GM13976 (cell line): ENCODE data around the gene HSD17B13.
"Not testable (repeated sequence)": the region's sequence is repeated elsewhere in the genome, so short reads cannot be mapped to it uniquely, and the experiment has no call there.

ENCODE experiments used
- DNase-seq: peaks from one replicate; pipeline ENCODE4 v3.0.0; 2012; ENCODE audit warnings: low spot score
- CTCF ChIP-seq: IDR thresholded peaks from 2 replicates; pipeline ENCODE4 v1.5.1; 2012; ENCODE audit warnings: borderline replicate concordance, mild to moderate bottlenecking; ENCODE audit not compliant: insufficient read depth; ENCODE audit errors: extremely low read depth, missing control alignments, control extremely low read depth
- in situ Hi-C: fragments of 300-500 bp; cut with MboI; formaldehyde crosslinking; loops from one replicate; pipeline ENCODE4 v1.12.0; 2022; ENCODE audit warnings: low sequenced_read_pairs, mixed read lengths, inconsistent platforms; ENCODE audit not compliant: unreplicated experiment

Gene HSD17B13

GRCh38 chr4:87309625-87310024, 13.1 kb downstream of the HSD17B13 start:
- DNase-seq: no peak
- in situ Hi-C loops: no loop called here
- TF ChIP-seq CTCF: no peak

- in situ Hi-C loops: no loop called here
- no peak for DNase-seq
- TF ChIP-seq CTCF: no peak
Measured at GRCh38 chr4:87306056-87306455, 16.6 kb downstream of the HSD17B13 start.

GRCh38 chr4:87305562-87305961, 17.1 kb downstream of the HSD17B13 start:
- in situ Hi-C loops: no loop called here
- DNase-seq: no peak
- TF ChIP-seq CTCF: no peak

GRCh38 chr4:87304745-87305432, 17.8 kb downstream of the HSD17B13 start:
- no peak for DNase-seq
- in situ Hi-C loops: no loop called here
- TF ChIP-seq CTCF: no peak

- in situ Hi-C loops: no loop called here
- DNase-seq: no peak
- no peak for TF ChIP-seq CTCF
Measured at GRCh38 chr4:87299898-87300297, 22.8 kb downstream of the HSD17B13 start.

GRCh38 chr4:87298362-87298761, 24.3 kb downstream of the HSD17B13 start:
- TF ChIP-seq CTCF: no peak
- DNase-seq: no peak
- in situ Hi-C loops: no loop called here

- DNase-seq, in situ Hi-C loops: not testable (repeated sequence)
Measured at GRCh38 chr4:87294911-87295310, 27.8 kb downstream of the HSD17B13 start.

GRCh38 chr4:87293889-87294288, 28.8 kb downstream of the HSD17B13 start:
- in situ Hi-C loops, DNase-seq: not testable (repeated sequence)
